Glomerular visceral epithelial cell (primary cell): Measurements from ENCODE around the gene MEIKIN.

ENCODE experiments used
- DNase-seq: peaks from one replicate; pipeline ENCODE4 v3.0.0-alpha.2; 2016; ENCODE audit errors: extremely low spot score

Gene MEIKIN

DNA sequence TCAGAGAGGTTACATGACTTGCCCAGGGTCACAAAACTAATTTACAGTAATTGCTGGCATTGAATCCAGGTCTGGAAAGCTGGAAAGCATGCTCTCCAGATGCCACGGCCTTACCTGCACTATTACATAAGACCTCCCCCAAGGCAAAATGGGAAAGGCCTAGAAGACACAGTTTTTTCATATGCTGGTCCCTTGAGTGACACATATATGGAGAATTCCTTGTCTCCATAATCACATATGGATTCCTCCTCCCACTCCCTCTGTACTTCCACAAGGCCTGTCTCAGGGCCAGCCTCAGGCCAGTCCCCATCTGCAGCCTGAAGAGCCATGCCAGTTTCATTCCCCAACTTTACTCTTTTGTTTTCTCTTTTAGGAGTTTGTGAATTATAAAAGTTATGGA lies 28.6 kb upstream of the MEIKIN start:
- no peak for DNase-seq

DNA sequence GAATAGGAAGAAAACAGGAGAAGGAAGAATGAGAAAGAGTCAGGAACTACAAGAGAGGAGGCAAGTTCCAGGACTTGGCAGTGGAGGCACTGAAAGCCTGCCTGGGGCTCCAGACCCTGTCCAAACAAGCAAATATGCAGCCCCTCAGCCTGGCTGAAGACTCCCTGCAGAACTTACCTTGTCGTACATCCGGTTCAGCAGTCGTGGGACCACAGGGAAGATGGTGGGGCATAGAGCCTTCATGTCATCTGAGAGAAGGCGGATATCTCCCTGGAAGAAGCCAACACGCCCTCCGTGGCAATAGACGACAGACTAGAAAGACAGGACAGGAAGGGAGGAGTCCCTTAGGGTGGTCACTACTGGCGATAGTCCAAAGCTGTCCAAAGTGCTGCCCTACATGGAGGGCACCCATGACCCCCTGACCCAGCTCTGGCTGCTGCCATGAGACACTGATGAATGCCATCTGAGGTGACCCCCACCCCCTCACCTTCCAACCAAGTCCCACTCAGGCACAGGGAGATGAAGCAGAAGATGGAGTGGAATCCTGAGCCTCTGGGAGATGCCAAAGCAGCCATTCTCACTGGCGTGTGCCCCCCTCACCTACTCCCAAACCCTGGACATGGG lies 27.7 kb upstream of the MEIKIN start:
- DNase-seq: no peak

DNA sequence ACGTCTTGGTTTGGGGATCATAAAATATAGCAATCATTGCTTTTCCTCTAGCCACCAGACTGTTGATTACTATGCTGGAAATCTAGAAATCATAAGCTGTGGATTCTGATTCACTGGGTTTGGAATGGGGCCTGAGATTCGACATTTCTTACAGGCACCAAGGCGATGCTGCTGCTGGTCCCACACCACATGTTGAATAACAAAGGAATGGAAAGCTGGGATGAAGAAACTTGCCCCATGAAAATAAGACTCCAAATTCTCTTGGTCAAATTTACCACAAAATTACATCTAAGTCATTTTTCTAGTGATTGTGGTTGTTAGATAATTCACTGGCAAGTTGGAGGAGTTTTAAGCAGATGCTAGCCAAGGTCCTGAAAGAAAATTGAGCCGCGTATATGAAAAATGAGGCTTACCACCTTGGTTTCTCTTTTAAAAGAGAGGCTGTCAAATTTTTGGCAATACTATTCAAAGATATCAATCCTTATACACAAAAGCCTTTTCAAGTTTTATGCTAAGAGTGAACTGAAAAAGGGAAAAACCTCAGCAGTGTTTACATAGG lies 23.0 kb upstream of the MEIKIN start:
- no peak for DNase-seq

DNA sequence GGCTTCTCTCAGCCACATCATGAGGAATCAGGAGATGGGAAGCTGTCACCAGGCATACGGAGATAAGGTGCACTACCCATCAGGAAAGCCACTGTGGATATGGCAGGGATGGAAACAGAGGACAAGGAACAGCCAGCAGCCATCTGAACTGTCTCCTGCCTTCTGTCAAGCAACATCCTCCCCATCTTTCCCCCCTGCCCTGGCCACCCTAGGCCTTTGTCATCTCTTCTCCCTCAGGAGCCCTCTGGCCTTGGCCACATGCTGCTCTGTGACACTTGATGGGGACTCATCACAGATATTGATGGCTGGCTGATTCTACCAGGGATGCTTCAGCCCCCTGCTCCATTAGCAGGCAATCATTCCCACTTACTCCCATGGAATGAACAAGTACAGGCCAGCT lies 21.1 kb upstream of the MEIKIN start:
- no peak for DNase-seq

DNA sequence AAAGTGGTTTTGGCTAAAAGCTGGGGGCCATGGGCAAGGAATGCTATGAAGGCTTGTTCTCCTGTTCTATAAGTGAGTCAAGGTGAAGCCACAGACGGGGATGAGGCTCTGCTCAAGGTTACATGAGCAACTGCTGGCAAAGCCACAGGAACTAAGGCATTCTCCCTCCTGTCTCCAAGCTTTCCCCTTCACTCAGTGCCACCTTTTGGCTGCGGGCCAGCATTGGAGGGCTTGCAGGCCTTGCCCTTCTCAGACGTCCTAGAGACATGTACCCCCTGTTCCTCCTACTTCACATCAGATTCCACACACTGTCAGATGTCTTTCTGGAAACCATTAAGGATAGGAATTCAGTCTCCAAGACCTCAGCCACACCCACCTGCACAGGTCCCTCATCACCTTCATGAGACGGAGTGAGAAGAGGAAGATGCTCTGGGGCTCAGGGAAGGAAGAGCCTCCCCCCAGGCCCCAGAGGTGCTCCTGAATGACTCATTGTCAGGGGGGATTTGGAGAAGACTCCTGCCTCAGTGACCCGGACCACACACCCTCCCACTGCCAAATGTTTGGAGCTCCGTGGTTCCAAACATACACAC lies 20.5 kb upstream of the MEIKIN start:
- no peak for DNase-seq

DNA sequence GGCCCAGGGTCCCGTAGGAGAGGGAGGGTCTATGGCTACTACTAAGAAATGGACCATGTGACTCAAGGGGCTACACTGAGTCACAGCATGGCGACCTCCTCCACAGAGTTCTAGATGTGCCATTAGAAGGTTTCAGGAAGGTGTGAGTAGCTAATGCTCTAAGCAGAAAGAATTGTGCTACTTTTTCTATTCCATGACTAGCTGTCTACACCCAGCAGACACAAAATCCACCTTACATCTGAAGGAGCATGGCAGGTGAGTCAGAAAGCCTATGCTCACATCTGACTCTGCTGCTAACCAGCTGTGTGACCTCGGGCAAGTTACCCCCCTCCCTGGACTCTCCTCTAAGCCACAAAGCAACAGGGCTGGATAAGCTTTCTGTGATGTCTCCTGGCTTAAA lies 14.4 kb upstream of the MEIKIN start:
- DNase-seq: no peak

DNA sequence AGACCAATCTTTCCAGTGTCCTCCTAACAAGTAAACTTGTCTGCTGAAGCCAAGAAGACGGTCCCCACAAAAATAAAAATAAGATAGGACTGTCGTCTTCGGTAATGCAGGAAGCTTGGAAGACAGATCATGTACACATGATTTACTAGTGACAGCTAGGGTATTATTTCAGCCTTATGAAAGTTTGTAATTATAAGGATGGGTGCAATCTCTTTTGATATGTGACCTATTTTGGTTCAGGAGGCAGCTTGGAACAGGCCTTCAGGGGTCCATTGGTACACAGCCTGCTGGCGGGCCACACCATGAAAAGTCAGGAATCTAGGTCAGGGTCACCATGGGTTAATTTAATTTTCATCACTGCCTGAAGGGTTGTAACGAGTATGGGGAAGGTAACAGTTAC lies 13.7 kb upstream of the MEIKIN start:
- no peak for DNase-seq

DNA sequence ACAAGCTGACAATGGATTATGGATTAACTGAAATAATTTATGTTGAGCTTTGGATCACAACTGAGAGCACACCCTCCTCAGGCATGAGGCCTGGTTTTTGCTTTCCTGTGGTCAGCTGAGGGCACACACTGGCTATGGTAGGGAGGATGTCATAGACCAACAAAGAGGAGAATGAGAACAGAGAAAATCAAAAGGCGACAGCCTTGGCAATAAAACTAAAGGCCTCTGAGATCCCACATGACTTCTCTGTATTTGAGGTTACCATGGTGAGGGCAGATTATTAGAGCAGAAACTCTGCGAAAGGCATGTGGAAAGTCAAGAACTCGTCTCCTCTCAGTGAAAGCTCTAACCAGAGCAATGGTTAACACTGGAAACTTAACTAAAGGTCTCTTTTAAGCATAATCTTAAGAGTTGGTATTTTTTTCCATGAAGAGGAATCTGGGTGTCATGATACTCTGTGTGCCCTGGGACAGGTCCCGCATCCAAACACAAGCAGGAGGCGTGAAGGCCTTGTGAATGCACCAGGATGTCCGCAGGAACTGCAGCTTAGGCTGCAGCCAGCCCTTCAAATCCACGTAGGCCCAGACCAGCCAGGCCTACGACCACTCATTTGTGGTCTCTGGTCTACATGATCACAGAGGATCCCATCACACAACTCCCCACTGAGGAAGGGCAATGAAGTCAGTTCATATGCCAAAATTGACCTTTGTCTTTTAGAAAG lies 12.4 kb upstream of the MEIKIN start:
- no peak for DNase-seq

DNA sequence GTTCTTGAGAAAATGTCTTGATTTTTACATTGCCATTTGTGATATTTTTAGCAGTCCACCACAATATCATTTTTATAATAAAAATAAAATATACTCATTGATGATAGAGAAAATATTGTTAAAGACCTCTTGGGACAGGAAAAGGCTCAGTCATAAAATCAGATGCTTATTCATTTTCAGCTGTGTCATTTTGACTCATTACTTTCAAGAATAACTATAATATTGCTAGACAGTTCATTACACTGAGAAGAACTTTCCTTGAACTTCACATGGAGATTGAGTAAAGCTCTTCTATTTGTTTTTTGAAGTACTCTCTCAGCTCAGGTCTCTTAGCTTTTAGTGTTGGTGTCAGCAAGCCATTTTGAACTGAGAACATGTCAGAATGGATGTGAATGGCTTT lies 8.5 kb upstream of the MEIKIN start:
- no peak for DNase-seq

DNA sequence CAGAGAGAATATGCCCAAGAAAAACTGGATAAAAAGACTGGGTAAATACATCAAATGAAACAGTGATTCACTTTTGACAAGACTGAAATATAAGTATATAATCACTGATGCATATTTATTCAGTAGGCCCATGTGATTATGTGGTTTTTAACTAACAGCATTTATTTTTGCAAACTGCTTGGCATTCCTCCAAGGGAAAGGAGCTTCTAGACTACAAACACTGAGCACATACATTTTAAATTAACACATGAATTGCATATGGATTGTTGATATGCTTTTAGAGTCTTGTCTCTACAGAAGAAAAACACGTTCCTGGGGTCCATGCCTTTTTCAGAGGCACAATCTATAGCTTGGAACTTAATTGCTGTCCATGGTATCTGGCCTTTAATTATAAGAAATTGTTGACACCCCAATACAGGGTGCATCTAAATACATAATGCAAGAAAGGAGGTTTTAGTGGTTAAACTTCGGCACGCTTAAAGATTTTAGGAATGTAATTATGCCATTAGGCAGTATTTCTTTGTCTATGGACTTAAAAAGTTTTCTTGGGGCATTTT lies 6.9 kb upstream of the MEIKIN start:
- no peak for DNase-seq

DNA sequence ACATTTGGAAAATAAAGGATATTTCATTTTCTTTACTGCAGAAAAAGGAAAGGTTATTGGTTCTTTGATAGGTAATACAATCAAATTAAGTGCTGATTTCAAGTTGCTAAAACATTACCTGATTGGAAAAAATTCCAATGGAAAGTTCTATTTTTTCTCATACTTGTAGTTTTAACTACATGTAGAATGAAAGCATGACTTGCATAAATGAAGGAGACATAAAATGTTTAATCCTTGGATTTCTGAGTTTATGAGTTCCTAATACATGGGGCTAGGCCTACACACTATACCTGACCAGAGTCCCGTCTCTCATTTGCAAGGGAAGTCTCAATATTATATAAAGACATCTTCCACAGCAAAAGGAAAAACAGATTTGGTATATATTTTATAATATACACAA lies 5.2 kb upstream of the MEIKIN start:
- DNase-seq: no peak

DNA sequence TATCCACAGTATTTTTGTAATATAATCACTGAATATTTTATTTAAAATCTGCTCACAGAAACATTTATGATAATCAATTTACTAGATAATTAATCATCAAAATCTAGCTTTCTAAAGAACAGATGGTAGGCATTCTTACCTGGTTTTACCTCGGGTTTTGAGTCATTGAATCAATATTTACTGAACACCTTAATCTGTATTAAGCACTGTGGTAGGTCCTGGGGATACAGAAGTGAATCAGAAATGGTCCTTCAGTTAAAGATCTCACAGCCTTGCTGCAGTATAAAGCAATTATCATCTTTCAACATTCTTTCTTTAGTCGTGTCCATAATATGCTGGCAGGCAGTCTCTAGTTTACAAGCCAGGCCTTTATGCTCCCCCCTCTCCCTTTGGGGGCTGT lies 2.0 kb upstream of the MEIKIN start:
- DNase-seq: no peak

DNA sequence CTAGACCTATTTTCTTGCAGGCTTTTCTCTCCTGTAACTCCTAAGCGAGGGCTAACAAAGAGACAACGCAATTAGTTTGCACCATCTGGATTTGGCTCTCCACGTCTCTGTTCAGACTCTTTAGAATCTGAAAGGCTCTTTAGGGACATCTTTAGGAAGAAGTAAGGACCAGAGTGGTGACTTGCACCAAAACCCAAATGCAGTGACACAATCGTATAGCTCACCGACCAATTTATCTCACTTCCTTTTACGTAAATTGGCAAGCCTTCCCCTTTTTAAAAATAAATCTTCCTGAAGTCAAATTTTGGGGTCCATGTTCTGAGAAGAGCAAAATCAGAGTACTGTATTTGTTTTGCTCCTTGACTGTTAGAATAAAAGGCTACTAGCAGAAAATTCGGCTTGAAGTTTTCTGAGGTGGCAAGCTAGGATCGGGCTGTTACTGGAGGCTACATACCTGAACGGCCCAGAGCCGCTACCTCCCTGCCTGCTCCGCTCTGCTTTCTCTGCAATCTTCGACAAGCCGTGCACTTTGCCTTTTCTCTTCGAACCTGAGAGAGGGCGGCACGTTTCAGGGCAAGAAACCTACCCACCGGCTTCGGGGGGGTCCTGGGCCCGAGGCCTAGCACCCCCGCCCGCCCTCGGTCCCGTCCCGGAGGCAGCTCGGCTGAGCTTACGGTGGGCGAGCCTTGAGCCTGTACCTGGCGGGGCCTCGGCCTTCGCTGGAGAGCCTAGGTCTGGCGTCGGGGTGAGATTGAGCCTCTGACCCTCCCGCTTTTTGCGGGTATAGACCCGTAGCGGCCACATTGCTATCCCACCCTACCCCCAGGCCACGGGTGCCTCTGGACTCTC lies 537 bp downstream of the MEIKIN start:
- DNase-seq: no peak

DNA sequence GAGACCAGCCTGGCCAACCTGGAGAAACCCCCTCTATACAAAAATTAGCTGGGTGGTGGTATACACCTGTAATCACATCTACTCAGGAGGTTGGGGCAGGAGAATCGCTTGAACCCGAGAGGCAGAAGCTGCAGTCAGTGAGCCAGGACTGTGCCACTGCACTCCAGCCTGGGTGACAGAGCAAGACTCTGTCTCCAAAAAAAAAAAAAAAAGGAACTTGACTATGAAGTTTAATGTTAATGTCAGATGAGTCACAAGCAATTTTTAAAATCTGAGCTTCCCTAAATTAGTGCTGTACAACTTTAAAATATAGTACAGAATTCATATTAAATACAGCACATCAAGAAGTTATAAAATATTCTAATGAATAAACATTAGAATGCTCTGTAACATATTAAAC lies 1.5 kb downstream of the MEIKIN start:
- DNase-seq: no peak

DNA sequence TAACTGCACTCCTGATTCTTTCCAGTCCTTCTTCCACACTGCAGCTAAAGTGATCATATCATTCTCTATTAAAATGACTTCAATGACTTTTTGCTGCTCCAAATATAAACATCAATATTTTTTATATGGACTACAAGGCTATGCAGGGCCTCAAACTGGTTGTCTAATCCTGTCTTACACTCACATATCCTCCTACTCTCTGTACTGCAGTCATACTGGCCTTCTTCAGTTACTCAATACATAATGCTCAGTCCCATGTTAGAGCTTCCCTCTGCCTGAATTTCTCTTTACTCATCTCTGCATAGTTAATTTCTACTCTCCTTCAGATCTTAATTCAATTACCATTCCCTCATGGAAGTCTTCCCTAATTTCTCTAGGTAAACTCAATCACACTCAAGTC lies 3.4 kb downstream of the MEIKIN start:
- no peak for DNase-seq

DNA sequence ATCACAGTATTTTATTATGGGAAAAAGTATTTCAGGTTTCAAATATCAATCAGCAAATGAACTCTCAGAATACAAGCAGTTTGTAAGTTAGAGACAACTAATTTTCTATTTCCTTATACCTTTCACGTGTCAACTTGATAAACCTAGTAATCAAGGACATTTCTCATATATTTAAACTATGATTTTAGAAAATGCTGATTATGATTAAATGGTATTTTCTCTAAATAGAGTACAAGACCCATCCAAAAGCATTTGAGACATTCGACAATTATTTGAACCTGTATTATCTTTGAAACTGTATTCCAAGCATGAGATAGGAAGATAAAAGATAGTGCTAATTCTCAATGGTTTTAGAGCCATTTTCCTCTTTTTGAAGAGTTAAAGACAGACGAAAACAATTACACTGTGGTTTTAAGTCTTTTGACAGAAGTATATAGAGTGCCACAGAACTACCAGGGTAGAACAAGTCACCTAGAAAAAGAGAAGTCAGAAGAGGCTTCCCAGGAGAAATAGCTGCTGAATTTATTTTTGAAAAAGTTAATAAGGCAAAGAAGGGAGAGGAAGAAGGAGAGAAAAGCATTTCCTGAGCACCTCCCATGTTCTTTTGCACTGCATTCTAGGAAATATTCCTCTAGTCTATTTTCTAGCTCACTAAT lies 5.6 kb downstream of the MEIKIN start:
- DNase-seq: no peak

DNA sequence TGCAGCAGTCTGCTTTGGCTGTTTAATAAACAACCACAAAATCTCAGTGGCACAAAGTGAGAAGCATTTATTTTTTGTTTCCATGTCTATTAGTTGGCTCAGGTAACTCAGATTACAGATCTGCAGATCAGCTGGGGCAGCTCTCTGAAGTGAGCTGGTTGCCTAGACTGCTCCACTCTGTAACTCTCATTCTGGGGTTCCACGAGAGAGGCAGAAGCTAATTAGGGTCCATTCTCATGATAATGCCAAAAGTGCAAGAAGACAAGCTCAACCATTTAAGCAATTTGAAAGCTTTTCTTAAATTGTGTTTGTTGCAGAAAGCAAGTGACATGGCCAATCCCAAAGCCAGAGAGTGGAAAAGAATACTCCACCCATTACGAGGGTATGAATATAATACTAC lies 13.2 kb downstream of the MEIKIN start:
- no peak for DNase-seq

DNA sequence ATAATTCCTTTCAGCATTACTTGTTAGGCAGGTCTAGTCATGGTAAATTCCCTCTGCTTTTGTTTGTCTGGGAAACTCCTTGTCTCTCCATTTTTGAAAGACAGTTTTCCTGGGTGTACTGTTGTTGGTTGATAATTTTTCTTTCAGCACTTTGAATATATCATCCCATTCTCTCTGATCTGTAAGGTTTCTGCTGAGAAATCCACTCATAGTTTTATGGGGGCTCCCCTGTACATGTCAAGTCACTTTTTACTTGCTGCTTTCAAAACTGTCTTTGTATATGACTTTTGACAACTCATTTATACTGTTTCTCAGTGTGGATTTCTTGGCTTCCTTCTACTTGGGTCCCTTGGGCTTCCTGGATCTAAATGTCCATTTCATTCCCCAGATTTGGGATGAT lies 16.5 kb downstream of the MEIKIN start:
- DNase-seq: no peak

DNA sequence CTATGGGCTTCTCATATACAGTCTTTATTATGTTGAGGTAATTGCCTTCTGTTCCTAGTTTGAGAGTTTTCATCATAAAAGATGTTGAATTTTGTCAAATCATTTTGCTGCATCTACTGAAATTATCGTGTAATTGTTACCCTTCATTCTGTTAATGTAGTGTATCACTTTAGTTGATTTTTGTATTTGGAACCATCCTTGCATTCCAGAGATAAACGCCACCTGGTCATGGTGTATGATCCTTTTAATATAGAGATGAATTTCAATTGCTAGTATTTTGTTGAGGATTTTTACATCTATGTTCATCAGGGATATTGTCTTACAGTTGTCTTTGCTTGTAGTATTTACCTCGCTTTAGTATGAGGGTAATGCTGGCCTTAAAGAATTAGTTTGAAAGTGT lies 19.3 kb downstream of the MEIKIN start:
- DNase-seq: no peak

DNA sequence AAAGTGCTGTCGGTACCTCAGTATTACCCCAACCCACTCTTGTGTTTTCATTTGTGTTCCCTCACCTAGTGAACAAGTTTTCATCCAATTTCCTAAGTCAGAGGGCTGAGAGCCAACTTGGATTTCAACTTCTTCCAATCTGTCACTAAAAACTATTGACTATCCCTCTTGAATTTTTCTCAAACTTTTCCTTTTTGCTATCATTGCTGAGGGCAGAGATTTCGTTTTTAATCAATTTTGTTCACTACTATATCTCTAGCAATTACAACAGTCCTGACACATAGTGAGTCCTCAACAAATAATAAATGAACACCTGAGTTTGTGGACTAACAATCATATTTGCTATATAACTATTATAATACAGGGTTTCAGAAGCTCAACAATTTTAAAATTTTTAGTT lies 29.0 kb downstream of the MEIKIN start:
- no peak for DNase-seq

DNA sequence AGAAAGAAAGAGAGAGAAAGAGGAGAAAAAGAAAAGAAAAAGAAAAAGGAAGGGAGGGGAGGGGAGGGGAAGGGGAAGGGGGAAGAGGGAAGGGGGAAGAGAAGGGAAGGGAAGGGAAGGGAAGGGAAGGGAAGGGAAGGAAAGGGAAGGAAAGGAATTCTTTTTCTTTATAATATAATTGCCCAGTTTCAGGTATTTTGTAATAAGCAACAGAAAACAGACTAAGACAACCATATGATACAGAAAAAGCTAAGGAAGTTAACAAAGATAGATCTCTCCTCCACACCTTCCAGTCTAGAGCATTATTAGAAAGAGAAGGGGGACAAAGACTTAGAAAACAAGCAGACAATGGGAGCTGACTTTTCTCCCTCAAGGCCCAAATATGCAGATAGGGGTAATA lies 31.0 kb downstream of the MEIKIN start:
- no peak for DNase-seq

DNA sequence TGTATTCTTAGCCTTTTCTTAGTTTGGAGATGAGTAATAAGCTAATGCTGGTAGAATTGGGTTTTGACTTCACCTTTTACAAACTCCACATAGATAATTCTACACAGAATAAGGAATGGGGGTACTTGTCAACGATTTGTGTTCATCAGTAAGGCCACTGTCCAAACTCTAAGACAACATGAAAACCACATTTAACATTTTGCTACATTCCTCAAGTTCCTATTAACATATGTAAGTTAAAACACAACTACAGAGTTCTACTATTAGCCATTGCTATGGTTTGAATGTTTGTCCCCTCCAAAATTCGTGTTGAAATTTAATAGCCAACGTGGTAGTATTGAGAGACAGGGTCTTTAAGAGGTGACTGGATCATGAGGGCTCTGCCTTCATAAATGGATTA lies 31.9 kb downstream of the MEIKIN start:
- no peak for DNase-seq
